Measurements from ENCODE around the gene TRPC4. TPM values are rescaled to one million over a fixed set of nuclear protein-coding genes. Genes with fewer than 3 reads are reported as not detected.

The TRPC4 gene
- total RNA-seq, 1 experiment from 2014 or later: 19.0 TPM

DNA sequence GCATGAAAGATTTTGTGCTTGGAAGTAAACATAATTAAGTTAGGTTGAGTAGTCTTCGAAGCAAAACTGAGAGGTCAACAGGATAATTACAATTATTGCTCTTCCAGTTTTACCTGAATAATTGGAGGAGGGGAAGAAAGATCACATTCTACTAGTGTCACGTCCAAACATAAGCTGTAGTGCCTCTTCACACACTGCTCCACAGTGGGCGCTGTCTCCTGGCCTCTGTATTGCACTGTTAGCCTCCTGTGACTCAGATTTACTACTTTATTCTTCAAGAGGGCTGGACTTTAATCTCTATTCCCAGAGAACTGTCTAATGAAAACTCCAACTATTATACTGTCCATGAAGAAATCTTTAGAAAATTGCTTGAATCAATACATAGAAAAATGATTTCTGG is 62.9 kb downstream of the TRPC4 start:
- H2BK5ac ChIP-seq (ENCODE audit: insufficient read length, low read length): no peak overlapping the region
- no peak overlapping the region for H3T11ph ChIP-seq (ENCODE audit: low read length)
- no peak overlapping the region for H3K18ac ChIP-seq (ENCODE audit: insufficient read length, low read depth, low read length)
- H3K14ac ChIP-seq (ENCODE audit: insufficient read depth, low read length): no peak overlapping the region
- no peak overlapping the region for H2BK12ac ChIP-seq (ENCODE audit: insufficient read length, low read depth, low read length)
- no peak overlapping the region for H3K23ac ChIP-seq (ENCODE audit: insufficient read length, low read depth, low read length)
- H3K9me3 ChIP-seq (ENCODE audit: control insufficient read depth, low read depth, low read length): no peaks in the 10 kb centered on the region
- no peaks in the 10 kb centered on the region for H3K27me3 ChIP-seq (ENCODE audit: insufficient read depth, low read length)
- no peak overlapping the region for H4K8ac ChIP-seq (replicated peaks; ENCODE audit: insufficient read length, low read depth, low read length)
- H3K79me2 ChIP-seq (ENCODE audit: insufficient read depth, low read length): no peaks in the 10 kb centered on the region
- H3K4ac ChIP-seq (ENCODE audit: low read depth, low read length): no peak overlapping the region
- H2BK15ac ChIP-seq (ENCODE audit: low read depth, low read length): no peak overlapping the region
- H2BK120ac ChIP-seq (ENCODE audit: low read depth, low read length, poor library complexity, severe bottlenecking): no peak overlapping the region
- H2AFZ ChIP-seq (ENCODE audit: low read length): no peak overlapping the region
- peak; percentile 35; the same call in 2 of the 3 replicates for TF ChIP-seq CTCF (conservative IDR thresholded peaks at IDR 0.05)
- H2BK20ac ChIP-seq (ENCODE audit: low read depth, low read length, poor library complexity, severe bottlenecking): no peak overlapping the region
- H3K23me2 ChIP-seq (ENCODE audit: insufficient read length, low read depth, low read length, poor library complexity, severe bottlenecking): no peaks in the 10 kb centered on the region
- no peak overlapping the region for H3K27ac ChIP-seq (ENCODE audit: insufficient read length, low read depth, low read length)
- H2AK5ac ChIP-seq (ENCODE audit: insufficient read length, low read length): no peak overlapping the region
- DNase-seq: no peak
- Mint-ChIP-seq H3K27me3 (ENCODE audit: low read depth) (no peaks in the 10 kb centered on the region), H3K36me3 (ENCODE audit: insufficient read depth in 1 of 3, low read depth in 3 of 3) (no peaks in the 10 kb centered on the region), H3K4me3 (no peak overlapping the region), H3K9me3 (no peaks in the 10 kb centered on the region), H3K27ac (peak overlapping the region in 1 of 3 experiments; percentile 36; a peak in 1 of 7 replicates), H3K4me1 (no peaks in the 10 kb centered on the region)
- H3K79me1 ChIP-seq (ENCODE audit: insufficient read depth, low read depth, low read length, poor library complexity, severe bottlenecking): no peaks in the 10 kb centered on the region
- H3K9ac ChIP-seq (ENCODE audit: extremely low read depth, insufficient read length, low read length): no peak overlapping the region
- H3K4me2 ChIP-seq (ENCODE audit: insufficient read depth, insufficient read length, low read length): no peak overlapping the region
- H4K5ac ChIP-seq (ENCODE audit: insufficient read length, low read depth, low read length): no peak overlapping the region
- no peaks in the 10 kb centered on the region for H4K20me1 ChIP-seq (ENCODE audit: control insufficient read depth, insufficient read depth, insufficient read length)
- no peaks in the 10 kb centered on the region for H3K4me1 ChIP-seq (ENCODE audit: insufficient read depth, low read length)
- WGBS (ENCODE audit: extremely low coverage, insufficient read length, low lambda C conversion rate): no CpG with 5 or more reads among the region's 3 CpGs
- no peak overlapping the region for H4K91ac ChIP-seq (ENCODE audit: insufficient read length, low read depth, low read length)
- no peak overlapping the region for H3K56ac ChIP-seq (ENCODE audit: insufficient read length, low read depth, low read length)

Data from H9 (cell line).